GM12873 (cell line): ENCODE results near the gene EID3.

Source experiments
- TF ChIP-seq, protein P1 (sequence below): IDR thresholded peaks from 2 replicates; pipeline ENCODE4 v1.5.1; 2012; ENCODE audit warnings: low read depth, mild to moderate bottlenecking, moderate library complexity, low read length, control low read depth; ENCODE audit not compliant: insufficient read depth; ENCODE audit errors: missing control alignments

The EID3 gene

DNA sequence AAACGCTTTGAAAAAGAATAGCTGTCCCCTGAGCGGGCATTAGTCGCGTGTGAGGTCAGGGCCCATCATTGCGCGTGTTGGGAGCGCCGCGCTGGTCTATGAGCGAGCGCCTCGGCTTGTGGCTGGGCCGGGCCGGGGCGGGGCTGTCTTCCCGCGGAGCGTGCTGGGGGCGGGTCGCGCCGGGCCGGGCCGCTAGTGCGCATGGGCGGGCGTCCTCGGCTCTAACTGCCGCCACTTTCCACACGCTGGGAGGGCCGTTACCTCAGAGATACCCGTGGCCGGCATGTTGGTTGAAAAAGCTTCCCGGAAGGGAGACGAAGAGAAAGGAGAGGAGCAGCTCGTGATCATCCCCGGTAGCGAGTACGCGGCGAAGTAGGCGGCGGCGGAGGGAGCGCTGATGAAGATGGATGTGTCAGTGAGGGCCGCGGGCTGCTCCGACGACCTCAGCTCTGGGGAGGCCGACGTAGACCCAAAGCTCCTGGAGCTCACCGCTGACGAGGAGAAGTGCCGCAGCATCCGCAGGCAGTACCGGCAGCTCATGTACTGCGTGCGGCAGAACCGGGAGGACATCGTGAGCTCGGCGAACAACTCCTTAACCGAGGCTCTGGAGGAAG lies at the start of gene EID3:
Gene EID3, plus strand, starts transcription at position 202 of the 614 bp plus-strand sequence. Its CDS starts 196 bp downstream, at position 398.
- TF ChIP-seq, protein P1, sequence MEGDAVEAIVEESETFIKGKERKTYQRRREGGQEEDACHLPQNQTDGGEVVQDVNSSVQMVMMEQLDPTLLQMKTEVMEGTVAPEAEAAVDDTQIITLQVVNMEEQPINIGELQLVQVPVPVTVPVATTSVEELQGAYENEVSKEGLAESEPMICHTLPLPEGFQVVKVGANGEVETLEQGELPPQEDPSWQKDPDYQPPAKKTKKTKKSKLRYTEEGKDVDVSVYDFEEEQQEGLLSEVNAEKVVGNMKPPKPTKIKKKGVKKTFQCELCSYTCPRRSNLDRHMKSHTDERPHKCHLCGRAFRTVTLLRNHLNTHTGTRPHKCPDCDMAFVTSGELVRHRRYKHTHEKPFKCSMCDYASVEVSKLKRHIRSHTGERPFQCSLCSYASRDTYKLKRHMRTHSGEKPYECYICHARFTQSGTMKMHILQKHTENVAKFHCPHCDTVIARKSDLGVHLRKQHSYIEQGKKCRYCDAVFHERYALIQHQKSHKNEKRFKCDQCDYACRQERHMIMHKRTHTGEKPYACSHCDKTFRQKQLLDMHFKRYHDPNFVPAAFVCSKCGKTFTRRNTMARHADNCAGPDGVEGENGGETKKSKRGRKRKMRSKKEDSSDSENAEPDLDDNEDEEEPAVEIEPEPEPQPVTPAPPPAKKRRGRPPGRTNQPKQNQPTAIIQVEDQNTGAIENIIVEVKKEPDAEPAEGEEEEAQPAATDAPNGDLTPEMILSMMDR = no peak

DNA sequence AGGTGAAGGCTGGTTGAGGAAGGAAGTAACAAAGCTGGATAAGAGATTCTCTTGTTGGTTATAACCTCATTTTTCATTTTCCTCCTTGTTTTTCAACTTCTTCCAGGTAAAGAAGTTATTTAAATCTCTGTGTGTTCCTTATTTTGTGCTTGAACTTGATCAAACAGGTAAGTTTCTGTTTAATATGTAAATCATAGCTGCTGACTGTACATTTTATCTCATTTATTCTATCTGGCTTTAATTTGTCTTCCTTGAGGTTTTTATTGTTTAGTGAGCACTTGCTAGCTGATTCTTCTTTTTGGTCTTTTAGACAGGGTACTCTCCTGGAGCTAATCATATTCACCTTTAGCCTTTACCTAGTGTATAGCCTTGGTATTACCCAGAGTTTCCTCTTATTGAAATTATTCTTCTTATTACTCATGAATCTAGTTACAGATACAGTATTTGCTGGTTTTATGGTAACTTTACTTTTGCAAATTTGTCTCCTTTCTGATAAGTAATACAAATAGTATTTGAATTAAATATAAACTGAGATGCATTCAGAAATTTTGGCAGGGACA lies 45.5 kb upstream of the EID3 start:
- TF ChIP-seq, protein P1 = no peak

DNA sequence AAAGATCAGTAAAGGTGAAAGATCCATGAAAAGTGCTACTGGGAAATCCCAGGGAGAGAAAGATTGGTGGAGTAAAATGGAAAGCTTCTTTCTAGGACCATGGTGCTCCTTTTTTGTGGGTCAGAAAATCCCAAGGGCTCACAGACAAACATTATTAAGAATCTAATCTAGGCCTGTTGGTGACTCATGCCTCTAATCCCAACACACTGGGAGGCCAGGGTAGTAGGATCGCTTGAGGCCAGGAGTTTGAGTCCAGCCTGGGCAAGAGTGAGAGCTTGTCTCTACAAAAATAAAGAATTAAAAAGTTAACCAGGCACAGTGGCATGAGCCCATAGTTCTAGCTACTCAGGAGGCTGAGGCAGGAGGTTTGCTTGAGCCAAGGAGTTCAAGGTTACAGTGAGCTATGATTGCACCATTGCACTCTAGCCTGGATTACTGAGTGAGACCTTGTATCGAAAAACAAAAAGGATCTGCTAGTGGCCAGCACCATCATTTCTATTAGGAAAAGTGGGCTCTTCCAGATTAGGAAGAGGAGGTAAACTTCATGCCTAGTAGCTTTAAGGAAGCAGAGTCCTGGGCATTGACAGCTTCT lies 45.0 kb upstream of the EID3 start:
- TF ChIP-seq, protein P1 = no peak

DNA sequence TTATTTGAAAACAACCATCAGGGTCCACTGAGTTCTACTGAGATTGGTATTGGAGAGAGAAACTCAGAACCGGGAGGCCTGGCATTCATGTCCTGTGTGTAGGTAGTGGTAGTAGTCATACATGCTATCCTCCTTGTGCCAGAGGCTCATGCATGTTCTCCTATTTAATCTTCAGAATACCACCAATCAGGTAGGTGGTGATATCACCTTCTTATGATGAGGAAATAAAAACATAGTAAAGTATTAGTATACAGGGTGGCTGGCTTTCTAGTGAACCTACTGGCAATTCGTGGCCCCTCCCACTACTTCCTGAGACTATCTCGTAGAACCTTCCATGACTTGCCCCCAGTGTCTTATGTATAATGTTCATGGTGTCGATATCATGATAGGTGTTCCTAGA lies 40.5 kb upstream of the EID3 start:
- TF ChIP-seq, protein P1 = no peak

DNA sequence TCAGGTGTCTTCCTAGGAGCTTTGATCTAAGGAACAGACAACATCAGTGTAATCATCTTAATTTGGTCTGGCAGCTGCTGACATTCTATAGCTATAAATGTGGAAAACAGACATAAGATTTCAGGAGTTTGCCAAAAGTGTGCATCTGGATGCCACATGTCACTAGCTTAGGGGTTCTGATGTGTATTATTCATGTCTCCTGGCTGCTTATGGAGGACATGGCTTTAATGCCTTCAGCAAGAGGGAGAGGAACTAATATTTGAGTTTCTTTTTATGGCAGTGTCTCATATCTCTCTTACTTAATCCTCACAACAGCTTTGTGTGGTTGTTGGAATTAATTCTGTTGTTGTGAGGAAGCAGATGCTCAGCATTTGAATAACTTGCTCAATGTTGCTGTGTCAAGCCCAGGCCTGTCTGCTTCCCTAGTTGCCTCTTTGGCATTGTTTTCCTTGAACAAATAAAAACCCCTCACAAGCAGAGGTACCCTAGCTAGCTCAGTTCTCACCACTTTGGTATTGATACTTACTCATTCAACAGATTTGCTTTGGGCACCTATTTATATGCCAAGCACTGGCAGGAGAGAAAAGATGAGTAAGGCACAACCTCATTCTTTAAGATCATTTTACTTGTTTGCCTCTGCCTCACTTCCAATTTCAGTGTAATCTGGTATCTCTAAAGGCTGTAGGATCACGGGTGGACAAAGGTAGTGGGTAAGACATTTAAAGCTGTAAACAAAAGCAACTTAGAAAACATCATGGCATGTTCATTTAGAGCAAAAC lies 39.8 kb upstream of the EID3 start:
- TF ChIP-seq, protein P1 = no peak

DNA sequence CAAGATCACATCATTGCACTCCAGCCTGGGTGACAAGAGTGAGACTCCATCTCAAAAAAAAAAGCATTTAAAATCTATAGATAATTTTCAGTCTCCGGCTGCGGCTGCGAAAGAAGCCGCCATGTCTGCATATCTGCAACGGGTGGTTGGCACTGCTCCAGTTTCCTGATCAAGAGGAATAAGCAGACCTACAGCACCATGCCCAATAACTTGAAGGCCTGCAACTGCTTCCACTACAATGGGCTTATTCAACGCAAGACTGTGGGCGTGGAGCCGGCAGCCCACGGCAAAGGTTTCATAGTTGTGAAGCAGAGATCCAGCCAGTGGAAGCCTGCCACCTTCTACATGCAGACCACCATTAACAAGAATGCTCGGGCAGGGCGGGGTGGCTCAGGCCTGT lies 30.6 kb upstream of the EID3 start:
- TF ChIP-seq, protein P1 = no peak

DNA sequence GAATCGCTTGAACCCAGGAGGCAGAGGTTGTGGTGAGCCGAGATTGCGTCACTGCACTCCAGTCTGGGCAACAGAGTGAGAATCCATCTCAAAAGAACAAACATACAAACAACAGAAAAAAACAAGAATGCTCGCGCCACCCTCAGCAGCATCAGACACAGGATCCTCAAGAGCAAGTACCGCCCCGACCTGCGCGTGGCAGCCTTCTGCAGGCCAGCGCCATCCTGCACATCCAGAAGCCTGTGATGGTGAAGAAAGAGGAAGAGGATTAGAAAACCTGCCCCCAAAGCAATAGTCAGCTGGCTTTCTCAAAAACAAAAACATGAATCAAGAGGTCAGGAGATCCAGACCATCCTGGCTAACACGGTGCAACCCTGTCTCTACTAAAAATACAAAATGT lies 30.0 kb upstream of the EID3 start:
- TF ChIP-seq, protein P1 = no peak
